Lower leg skin (tissue), 4 donors: ENCODE measurements around the gene TACO1. TPM values are rescaled to one million over a fixed set of nuclear protein-coding genes. Genes with fewer than 3 reads are reported as not detected.
A peak's percentile ranks its signal among the peaks of the same experiment; 100 is the strongest.

ENCODE experiments used
- DNase-seq, 2 donors: peaks; one replicate each; pipeline ENCODE4 v3.0.0-alpha.2; 2019; ENCODE audit warnings: low spot score in 2 of 2
- H3K4me3 ChIP-seq: fragments of 200-600 bp; sonication (generic); 2 replicates; pipeline ENCODE4 v1.5.1; 2017; ENCODE audit warnings: mild to moderate bottlenecking, low read depth; ENCODE audit not compliant: poor library complexity, severe bottlenecking
- POLR2A ChIP-seq, 2 donors: fragments of 450-650 bp; IDR thresholded peaks; one replicate each; pipeline ENCODE4 v1.6.1; 2016 to 2017; ENCODE audit warnings: antibody characterized with exemption in 2 of 2, mild to moderate bottlenecking in 1 of 2, moderate library complexity in 1 of 2
- WGBS, 2 donors: methylation state at CpG; one replicate each; pipeline ENCODE4 v1.1.5; 2018; 5-methylcytosine and 5-hydroxymethylcytosine counted together
- intact Hi-C: fragments of 100-400 bp; cut with DNase I; formaldehyde crosslinking; loops from one replicate; pipeline ENCODE4 v1.15.0; 2023; ENCODE audit warnings: low total_unique reads
- total RNA-seq, 4 donors: library from RNA; depleted of rRNA; stranded (reverse); fragments of >200 nt; gene quantifications; one replicate each; pipeline ENCODE4 v1.1.0, GENCODE V29; 2016
- TF ChIP-seq, protein P1 (sequence below), 3 donors: fragments of 450-650 bp; IDR thresholded peaks; one replicate each; pipeline ENCODE4 v1.5.1; 2016; ENCODE audit warnings: antibody characterized with exemption in 3 of 3, mild to moderate bottlenecking in 3 of 3, moderate library complexity in 2 of 3

TACO1 gene
- total RNA-seq, 4 donors from 2014 or later, result 9.3 to 15.8 (median 13.4) TPM

DNA sequence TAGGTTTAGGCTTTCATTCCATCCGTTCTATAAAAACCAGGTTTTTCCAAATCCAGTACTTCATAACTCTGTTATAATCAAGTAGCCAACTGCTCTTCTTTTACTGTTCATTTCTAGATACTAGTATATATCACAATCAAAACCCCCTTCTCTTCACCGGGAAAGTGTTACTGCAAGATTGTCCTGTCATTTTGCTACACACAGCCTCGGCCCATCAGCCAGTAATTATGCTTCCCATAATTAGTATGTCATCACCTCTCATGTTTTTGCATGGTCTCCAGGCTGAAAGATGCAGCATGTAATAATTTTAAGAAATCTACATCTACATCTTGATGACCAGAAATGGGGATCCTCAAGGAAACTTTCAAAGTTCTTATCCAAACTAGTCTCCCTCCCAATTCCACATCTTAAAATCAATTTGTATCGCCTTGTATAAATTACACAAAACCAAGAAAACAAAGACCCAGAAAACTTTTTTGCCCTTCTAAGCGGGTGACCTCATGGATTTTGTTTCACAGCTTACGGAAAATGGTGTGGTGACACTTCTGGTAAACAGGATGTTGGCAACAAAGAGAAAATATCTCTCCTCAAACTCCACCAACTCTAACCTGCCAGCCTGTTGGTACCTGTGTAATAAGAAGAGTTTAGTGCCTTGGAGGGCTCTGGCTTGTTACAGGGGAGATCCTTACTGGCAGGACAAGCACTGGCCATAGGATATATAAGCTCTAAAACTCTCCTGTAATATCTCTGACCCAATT, 9.3 kb downstream of the TACO1 start:
- no peak for DNase-seq
- H3K4me3 ChIP-seq, result no peak overlapping the region
- intact Hi-C loops, result loop anchor here (5.0 kb wide), 1 partner anchor 183 kb away; no protein-coding TSS in a partner anchor
- 75 to 80% methylated on average over 6 of the region's 6 CpGs for WGBS, 2 donors
- no peak for TF ChIP-seq POLR2A (IDR thresholded peaks at IDR 0.05)
- TF ChIP-seq, protein P1, sequence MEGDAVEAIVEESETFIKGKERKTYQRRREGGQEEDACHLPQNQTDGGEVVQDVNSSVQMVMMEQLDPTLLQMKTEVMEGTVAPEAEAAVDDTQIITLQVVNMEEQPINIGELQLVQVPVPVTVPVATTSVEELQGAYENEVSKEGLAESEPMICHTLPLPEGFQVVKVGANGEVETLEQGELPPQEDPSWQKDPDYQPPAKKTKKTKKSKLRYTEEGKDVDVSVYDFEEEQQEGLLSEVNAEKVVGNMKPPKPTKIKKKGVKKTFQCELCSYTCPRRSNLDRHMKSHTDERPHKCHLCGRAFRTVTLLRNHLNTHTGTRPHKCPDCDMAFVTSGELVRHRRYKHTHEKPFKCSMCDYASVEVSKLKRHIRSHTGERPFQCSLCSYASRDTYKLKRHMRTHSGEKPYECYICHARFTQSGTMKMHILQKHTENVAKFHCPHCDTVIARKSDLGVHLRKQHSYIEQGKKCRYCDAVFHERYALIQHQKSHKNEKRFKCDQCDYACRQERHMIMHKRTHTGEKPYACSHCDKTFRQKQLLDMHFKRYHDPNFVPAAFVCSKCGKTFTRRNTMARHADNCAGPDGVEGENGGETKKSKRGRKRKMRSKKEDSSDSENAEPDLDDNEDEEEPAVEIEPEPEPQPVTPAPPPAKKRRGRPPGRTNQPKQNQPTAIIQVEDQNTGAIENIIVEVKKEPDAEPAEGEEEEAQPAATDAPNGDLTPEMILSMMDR (IDR thresholded peaks at IDR 0.05), result no peak

DNA sequence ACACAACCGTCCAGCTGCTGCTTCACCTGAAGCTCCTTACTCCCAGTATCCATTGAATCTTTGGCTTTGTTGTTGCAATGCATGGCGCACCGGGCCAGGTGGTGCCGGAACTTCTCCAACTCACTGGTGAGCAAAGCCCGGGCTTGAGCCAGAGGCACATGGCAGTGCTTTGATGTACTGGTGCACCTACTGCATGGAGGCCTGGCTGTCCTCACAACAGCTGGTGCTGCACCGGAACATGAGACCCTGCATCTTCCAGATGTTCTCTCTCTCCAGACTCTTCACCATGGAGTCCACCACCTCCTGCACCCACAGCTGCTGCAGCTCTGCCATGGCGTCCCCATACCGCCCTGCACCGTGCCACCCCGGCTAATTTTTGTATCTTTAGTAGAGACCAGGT, 10.2 kb downstream of the TACO1 start:
- TF ChIP-seq POLR2A (IDR thresholded peaks at IDR 0.05), result no peak
- TF ChIP-seq, protein P1 (IDR thresholded peaks at IDR 0.05), result no peak
- intact Hi-C loops, result loop anchor here (5.0 kb wide), 1 partner anchor 184 kb away; no protein-coding TSS in a partner anchor
- 88 to 91% methylated on average over 10 of the region's 10 CpGs for WGBS, 2 donors
- H3K4me3 ChIP-seq, result no peak overlapping the region
- no peak for DNase-seq

DNA sequence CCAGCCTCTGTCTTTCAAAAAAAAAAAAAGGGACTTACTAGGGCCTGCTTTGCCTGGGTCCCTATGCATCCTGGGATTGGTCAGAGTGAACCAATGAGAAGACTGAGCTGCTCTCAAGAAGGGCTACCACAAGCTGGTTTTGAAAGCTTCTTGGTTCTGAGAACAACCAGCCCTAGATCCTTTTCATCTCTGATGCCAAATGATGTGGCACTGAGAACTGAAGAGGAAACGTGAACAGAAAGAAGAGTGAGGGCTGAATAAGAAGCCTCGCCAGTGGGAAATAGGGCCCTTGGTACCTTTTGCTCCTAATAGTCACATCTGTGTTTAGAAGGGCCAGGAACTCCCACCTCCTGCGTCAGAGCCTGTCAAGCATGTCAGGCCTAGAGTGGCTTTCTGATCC, 10.7 kb downstream of the TACO1 start:
- no peak overlapping the region for H3K4me3 ChIP-seq
- TF ChIP-seq, protein P1 (IDR thresholded peaks at IDR 0.05), result no peak
- no peak for TF ChIP-seq POLR2A (IDR thresholded peaks at IDR 0.05)
- intact Hi-C loops, result loop anchor here (5.0 kb wide), 1 partner anchor 184 kb away; no protein-coding TSS in a partner anchor
- 69 to 79% methylated on average over 3 of the region's 3 CpGs for WGBS, 2 donors
- DNase-seq, result no peak

DNA sequence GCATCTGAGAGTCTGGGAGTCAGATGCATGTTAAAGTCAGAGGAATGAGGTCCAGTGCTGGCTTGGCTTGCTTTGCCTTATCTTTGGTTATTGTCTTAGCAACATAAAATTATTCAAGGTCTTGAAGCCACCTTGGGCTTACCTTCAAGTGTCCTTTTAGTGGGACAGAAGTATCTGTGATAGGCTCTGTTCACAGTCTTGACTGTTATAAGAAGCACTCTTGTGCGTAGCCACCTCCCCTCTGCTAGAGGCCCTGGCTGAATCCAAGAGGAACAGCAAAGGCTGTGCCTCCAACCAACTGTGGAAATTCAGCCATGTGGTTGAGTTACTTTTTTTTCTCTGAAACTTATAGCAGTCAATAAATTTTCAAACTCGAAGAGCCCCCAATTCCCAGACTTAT, 13.0 kb downstream of the TACO1 start:
- intact Hi-C loops, result loop anchor here (5.0 kb wide), 1 partner anchor 186 kb away; no protein-coding TSS in a partner anchor
- TF ChIP-seq, protein P1 (IDR thresholded peaks at IDR 0.05), result no peak
- TF ChIP-seq POLR2A (IDR thresholded peaks at IDR 0.05), result no peak
- no peak overlapping the region for H3K4me3 ChIP-seq
- WGBS, 2 donors, result 86 to 92% methylated on average over 2 of the region's 2 CpGs
- no peak for DNase-seq

DNA sequence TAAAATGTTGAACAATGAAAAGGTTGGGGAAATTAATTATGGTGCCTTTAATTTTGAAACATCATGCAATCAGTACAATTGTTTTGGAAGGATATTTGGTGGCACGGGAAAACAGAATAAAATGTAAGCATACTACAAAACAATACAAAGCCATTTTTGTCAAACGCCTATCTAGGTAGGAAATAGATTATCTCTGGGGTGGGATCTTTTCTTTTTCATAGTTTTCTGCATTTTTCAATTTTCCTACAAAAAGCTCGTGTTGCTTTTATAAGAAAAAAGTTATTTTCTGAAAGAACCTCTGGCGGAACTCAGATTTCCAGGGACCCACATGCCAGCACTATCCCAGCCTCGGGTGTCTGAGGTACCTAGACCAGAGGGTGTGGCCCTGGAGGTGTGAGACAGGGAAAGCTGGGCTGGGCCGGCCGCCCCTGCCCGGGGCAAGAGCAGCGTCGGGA, 20.6 kb downstream of the TACO1 start:
- intact Hi-C loops, result no loop called here
- WGBS, 2 donors, result 6 to 7% methylated on average over 10 of the region's 10 CpGs
- TF ChIP-seq, protein P1 (IDR thresholded peaks at IDR 0.05), result no peak
- TF ChIP-seq POLR2A (IDR thresholded peaks at IDR 0.05), result no peak
- DNase-seq, result no peak
- peak overlapping the region; percentile 39 for H3K4me3 ChIP-seq
